ENCODE data around the gene XCL1. TPM values are rescaled to one million over a fixed set of nuclear protein-coding genes. Genes with fewer than 3 reads are reported as not detected.

The XCL1 gene
- total RNA-seq, 2 donors from 2014 or later, result 0.75 to 1.4 TPM

DNA sequence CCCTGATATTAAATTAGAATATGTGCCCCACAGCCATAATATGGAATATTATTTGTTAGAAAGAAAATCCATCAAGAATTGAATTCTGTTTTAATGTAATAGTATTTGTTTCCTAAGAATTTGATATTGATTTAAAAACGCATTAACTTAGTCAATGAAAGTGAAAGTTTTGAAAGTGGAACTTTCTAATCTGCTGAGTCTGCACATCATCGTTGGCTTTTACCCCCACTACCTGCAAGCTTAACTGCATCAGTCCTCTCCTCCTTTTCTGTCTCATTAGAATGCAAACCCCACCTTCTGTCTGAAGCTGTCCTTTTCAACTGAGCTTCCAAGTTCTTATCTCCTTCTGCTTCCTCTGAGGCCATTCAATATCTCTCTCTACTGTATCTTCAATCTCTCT lies 42.5 kb downstream of the XCL1 start:
- Histone ChIP-seq H3K27ac (ENCODE audit: low read depth, low read length) (no peak overlapping the region), H3K4me3 (ENCODE audit: low read length) (no peak overlapping the region), H3K36me3 (ENCODE audit: control insufficient read depth, insufficient read depth, low read length) (no peaks in the 10 kb centered on the region), H3K4me1 (ENCODE audit: control insufficient read depth, insufficient read depth, low read length) (no peaks in the 10 kb centered on the region), H3K9me3 (ENCODE audit: control insufficient read depth, low read length) (no peaks in the 10 kb centered on the region), H3K27me3 (ENCODE audit: control insufficient read depth, insufficient read depth, low read length, poor library complexity, severe bottlenecking) (no peaks in the 10 kb centered on the region), H3K9ac (ENCODE audit: extremely low read depth, low read length, poor library complexity, severe bottlenecking) (no peak overlapping the region)
- no peaks in the 10 kb centered on the region for H3K4me1 Mint-ChIP-seq
- no peak overlapping the region for H3K27ac Mint-ChIP-seq
- H3K27me3 Mint-ChIP-seq (ENCODE audit: insufficient read depth), result no peaks in the 10 kb centered on the region
- H3K9me3 Mint-ChIP-seq, result no peaks in the 10 kb centered on the region
- TF ChIP-seq, protein P1, sequence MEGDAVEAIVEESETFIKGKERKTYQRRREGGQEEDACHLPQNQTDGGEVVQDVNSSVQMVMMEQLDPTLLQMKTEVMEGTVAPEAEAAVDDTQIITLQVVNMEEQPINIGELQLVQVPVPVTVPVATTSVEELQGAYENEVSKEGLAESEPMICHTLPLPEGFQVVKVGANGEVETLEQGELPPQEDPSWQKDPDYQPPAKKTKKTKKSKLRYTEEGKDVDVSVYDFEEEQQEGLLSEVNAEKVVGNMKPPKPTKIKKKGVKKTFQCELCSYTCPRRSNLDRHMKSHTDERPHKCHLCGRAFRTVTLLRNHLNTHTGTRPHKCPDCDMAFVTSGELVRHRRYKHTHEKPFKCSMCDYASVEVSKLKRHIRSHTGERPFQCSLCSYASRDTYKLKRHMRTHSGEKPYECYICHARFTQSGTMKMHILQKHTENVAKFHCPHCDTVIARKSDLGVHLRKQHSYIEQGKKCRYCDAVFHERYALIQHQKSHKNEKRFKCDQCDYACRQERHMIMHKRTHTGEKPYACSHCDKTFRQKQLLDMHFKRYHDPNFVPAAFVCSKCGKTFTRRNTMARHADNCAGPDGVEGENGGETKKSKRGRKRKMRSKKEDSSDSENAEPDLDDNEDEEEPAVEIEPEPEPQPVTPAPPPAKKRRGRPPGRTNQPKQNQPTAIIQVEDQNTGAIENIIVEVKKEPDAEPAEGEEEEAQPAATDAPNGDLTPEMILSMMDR (conservative IDR thresholded peaks at IDR 0.05), result no peak
- 88 to 95% methylated on average over 1 to 2 of the region's 2 CpGs for WGBS, 2 experiments (ENCODE audit: insufficient coverage in 1 of 2, insufficient read length in 1 of 2)
- H3K36me3 Mint-ChIP-seq (ENCODE audit: low read depth), result no peaks in the 10 kb centered on the region
- H3K4me3 Mint-ChIP-seq, result no peak overlapping the region
- no peak for DNase-seq

DNA sequence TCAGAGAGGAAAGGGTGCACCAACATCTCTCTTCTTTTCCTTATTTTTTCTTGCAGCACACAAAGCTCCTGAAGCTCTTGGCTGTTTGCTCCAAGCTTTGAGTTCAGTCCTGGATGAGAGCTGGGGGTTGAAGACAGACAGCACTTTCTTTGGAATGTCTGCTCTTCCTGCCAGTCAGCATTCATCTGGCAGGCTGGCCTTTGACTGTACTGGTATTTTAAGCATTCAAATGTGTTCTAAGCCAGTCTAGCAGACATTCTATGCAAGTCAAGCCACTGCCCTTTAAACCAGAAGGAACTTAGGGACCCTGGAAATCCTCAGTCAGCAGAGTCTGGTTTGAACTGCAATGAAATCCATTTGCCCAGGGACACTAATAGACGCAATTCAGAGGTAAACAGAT lies 45.0 kb downstream of the XCL1 start:
- Histone ChIP-seq H3K4me1 (ENCODE audit: control insufficient read depth, insufficient read depth, low read length) (no peaks in the 10 kb centered on the region), H3K4me3 (ENCODE audit: low read length) (no peak overlapping the region), H3K36me3 (ENCODE audit: control insufficient read depth, insufficient read depth, low read length) (no peaks in the 10 kb centered on the region), H3K27me3 (ENCODE audit: control insufficient read depth, insufficient read depth, low read length, poor library complexity, severe bottlenecking) (no peaks in the 10 kb centered on the region), H3K27ac (ENCODE audit: low read depth, low read length) (peak overlapping the region; percentile 13), H3K9me3 (ENCODE audit: control insufficient read depth, low read length) (no peaks in the 10 kb centered on the region), H3K9ac (ENCODE audit: extremely low read depth, low read length, poor library complexity, severe bottlenecking) (no peak overlapping the region)
- H3K27ac Mint-ChIP-seq, result no peak overlapping the region
- peaks cover 5% of the 10 kb centered on the region for H3K4me1 Mint-ChIP-seq
- H3K4me3 Mint-ChIP-seq, result no peak overlapping the region
- H3K36me3 Mint-ChIP-seq (ENCODE audit: low read depth), result no peaks in the 10 kb centered on the region
- H3K9me3 Mint-ChIP-seq, result no peaks in the 10 kb centered on the region
- TF ChIP-seq, protein P1 (conservative IDR thresholded peaks at IDR 0.05), result no peak
- 50 to 96% methylated on average over 1 of the region's 1 CpG for WGBS, 2 experiments (ENCODE audit: insufficient coverage in 1 of 2, insufficient read length in 1 of 2)
- no peaks in the 10 kb centered on the region for H3K27me3 Mint-ChIP-seq (ENCODE audit: insufficient read depth)
- no peak for DNase-seq

DNA sequence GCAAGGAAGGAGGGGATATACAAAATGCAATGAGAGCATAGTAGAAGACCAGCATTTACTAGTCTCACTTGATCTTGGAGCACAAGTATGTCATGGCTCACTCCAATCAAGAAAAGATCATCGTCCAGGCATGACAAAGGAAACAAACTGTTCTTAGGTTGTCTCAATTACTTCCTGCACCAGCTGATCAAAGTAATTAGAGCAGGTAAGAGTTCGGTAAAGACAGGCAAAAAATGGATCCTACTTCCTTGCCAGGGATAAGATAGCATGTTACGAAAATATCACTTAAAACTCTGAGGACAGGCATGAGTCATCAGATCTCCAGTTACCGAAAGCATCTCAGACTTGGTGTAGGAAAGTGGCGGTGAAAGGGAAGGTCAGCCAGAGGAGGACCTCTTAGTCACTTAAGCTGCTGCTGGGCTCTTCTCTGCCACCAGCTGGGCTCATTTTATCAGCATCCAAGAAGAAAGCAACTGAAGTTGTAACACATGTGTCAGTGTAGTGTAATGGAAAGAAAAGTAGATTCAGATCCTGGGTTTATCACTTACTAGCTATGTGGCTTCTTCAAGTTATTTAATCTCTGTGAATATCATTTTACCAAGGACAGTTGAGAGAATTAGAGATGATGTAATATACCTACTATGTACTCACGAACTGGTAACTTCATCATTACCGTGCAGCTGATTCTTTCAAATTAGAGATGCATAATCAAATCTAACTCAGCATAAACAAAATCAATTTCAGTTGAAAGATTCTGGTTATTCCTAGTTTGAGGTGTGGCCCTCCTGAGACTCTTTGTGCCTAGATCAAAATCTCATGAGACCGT lies 46.8 kb downstream of the XCL1 start:
- Mint-ChIP-seq H3K4me1 (peaks cover 5% of the 10 kb centered on the region), H3K4me3 (no peak overlapping the region), H3K9me3 (no peaks in the 10 kb centered on the region), H3K36me3 (ENCODE audit: low read depth) (no peaks in the 10 kb centered on the region), H3K27ac (no peak overlapping the region), H3K27me3 (ENCODE audit: insufficient read depth) (no peaks in the 10 kb centered on the region)
- Histone ChIP-seq H3K27me3 (ENCODE audit: control insufficient read depth, insufficient read depth, low read length, poor library complexity, severe bottlenecking) (no peaks in the 10 kb centered on the region), H3K4me1 (ENCODE audit: control insufficient read depth, insufficient read depth, low read length) (no peaks in the 10 kb centered on the region), H3K4me3 (ENCODE audit: low read length) (no peak overlapping the region), H3K9me3 (ENCODE audit: control insufficient read depth, low read length) (no peaks in the 10 kb centered on the region), H3K36me3 (ENCODE audit: control insufficient read depth, insufficient read depth, low read length) (no peaks in the 10 kb centered on the region), H3K27ac (ENCODE audit: low read depth, low read length) (no peak overlapping the region), H3K9ac (ENCODE audit: extremely low read depth, low read length, poor library complexity, severe bottlenecking) (no peak overlapping the region)
- 92 to 94% methylated on average over 5 to 8 of the region's 8 CpGs for WGBS, 2 experiments (ENCODE audit: insufficient coverage in 1 of 2, insufficient read length in 1 of 2)
- TF ChIP-seq, protein P1 (conservative IDR thresholded peaks at IDR 0.05), result no peak
- DNase-seq, result no peak

Measured in endodermal cell (in vitro differentiated cells).